Peyer's patch (tissue), 4 donors: ENCODE results near the gene PPP1R12B.

Experiments used
- POLR2A ChIP-seq, 2 donors: fragments of 450-650 bp; IDR thresholded peaks; one replicate each; pipeline ENCODE4 v1.5.1; 2017; ENCODE audit warnings: antibody characterized with exemption in 2 of 2, mild to moderate bottlenecking in 2 of 2, moderate library complexity in 2 of 2
- TF ChIP-seq, protein P1 (sequence below), 6 experiments: fragments of 450-650 bp in 4 of 6; fragments of 200-600 bp in 2 of 6; sonication (generic) in 1 of 6; IDR thresholded peaks; one replicate each; pipeline ENCODE4 v1.5.1; 2017 to 2019; ENCODE audit warnings: antibody characterized with exemption in 6 of 6, mild to moderate bottlenecking in 3 of 6, moderate library complexity in 1 of 6

DNA sequence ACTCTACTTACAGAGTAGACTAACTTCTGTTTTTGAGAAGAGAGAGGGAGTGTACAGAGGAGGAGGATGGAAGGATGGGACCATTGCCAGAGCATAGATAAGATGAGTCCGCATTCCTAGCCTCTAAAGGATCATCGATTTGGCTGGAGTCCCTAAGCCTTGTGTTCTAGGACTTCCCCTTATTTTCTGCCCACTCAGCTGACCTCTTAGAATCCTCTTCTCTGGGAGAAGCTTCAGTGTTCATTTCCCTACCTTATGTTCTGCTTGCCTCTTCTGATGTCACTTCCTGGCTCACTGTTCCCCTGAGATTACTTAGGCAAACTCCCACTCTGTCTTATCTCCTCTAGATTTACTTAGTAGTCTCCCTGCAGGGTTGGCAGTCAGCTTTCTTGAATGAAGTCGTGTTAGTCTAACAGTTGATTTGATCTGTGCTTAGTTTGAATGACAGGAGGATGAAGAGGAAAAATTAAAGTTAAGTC is 205.1 kb downstream of the PPP1R12B start:
- no peak for TF ChIP-seq POLR2A (IDR thresholded peaks at IDR 0.05)
- TF ChIP-seq, protein P1, sequence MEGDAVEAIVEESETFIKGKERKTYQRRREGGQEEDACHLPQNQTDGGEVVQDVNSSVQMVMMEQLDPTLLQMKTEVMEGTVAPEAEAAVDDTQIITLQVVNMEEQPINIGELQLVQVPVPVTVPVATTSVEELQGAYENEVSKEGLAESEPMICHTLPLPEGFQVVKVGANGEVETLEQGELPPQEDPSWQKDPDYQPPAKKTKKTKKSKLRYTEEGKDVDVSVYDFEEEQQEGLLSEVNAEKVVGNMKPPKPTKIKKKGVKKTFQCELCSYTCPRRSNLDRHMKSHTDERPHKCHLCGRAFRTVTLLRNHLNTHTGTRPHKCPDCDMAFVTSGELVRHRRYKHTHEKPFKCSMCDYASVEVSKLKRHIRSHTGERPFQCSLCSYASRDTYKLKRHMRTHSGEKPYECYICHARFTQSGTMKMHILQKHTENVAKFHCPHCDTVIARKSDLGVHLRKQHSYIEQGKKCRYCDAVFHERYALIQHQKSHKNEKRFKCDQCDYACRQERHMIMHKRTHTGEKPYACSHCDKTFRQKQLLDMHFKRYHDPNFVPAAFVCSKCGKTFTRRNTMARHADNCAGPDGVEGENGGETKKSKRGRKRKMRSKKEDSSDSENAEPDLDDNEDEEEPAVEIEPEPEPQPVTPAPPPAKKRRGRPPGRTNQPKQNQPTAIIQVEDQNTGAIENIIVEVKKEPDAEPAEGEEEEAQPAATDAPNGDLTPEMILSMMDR (IDR thresholded peaks at IDR 0.05): no peak
